RWPE2 (cell line): ENCODE results near the gene TULP4.

Experiments used
- ATAC-seq: fragments of 200-7000 bp; cut with Tn5 transposase; 3 replicates; pipeline ENCODE4 v1.9.1; 2021; ENCODE audit warnings: low read depth
- DNase-seq: peaks from one replicate; pipeline ENCODE4 v3.0.0-alpha.2; 2020; ENCODE audit warnings: low spot score
- H3K27ac ChIP-seq: fragments of 450-650 bp; 2 replicates; pipeline ENCODE4 v1.5.1; 2017; ENCODE audit warnings: mild to moderate bottlenecking; ENCODE audit not compliant: poor library complexity, severe bottlenecking
- H3K27me3 ChIP-seq: fragments of 250-450 bp; sonication (Bioruptor Pico); 2 replicates; pipeline ENCODE4 v1.5.1; 2021; ENCODE audit warnings: mild to moderate bottlenecking, moderate library complexity; ENCODE audit not compliant: insufficient read depth, poor library complexity, severe bottlenecking
- H3K36me3 ChIP-seq: fragments of 250-450 bp; sonication (Bioruptor Pico); 2 replicates; pipeline ENCODE4 v1.5.1; 2020; ENCODE audit warnings: low read depth, mild to moderate bottlenecking, moderate library complexity
- H3K4me1 ChIP-seq: fragments of 250-450 bp; sonication (Bioruptor Pico); 2 replicates; pipeline ENCODE4 v1.5.1; 2021; ENCODE audit warnings: mild to moderate bottlenecking, moderate library complexity; ENCODE audit not compliant: insufficient read depth, poor library complexity, severe bottlenecking
- H3K4me3 ChIP-seq: fragments of 250-450 bp; sonication (Bioruptor Pico); 2 replicates; pipeline ENCODE4 v1.5.1; 2021; ENCODE audit warnings: mild to moderate bottlenecking, moderate library complexity; ENCODE audit not compliant: severe bottlenecking
- H3K9me3 ChIP-seq: fragments of 250-450 bp; sonication (Bioruptor Pico); 2 replicates; pipeline ENCODE4 v1.5.1; 2021; ENCODE audit warnings: mild to moderate bottlenecking, moderate library complexity; ENCODE audit not compliant: severe bottlenecking
- CTCF ChIP-seq: fragments of 450-650 bp; IDR thresholded peaks from one replicate; pipeline ENCODE4 v1.5.1; 2017; ENCODE audit warnings: mild to moderate bottlenecking, moderate library complexity; ENCODE audit not compliant: poor library complexity, severe bottlenecking

The TULP4 gene

GRCh38 chr6:158405933-158406332, 93.7 kb downstream of the TULP4 start:
- peaks cover 35% of the 10 kb centered on the region for H3K4me1 ChIP-seq
- DNase-seq: no peak
- no peaks in the 10 kb centered on the region for H3K36me3 ChIP-seq
- H3K27me3 ChIP-seq: no peaks in the 10 kb centered on the region
- TF ChIP-seq CTCF: no peak
- H3K27ac ChIP-seq: peak overlapping the region; percentile 8
- ATAC-seq: no peak
- no peak overlapping the region for H3K4me3 ChIP-seq
- no peaks in the 10 kb centered on the region for H3K9me3 ChIP-seq

GRCh38 chr6:158406736-158407135, 94.5 kb downstream of the TULP4 start:
- Histone ChIP-seq H3K4me1 (peaks cover 42% of the 10 kb centered on the region), H3K27me3 (no peaks in the 10 kb centered on the region), H3K27ac (no peak overlapping the region), H3K4me3 (no peak overlapping the region), H3K36me3 (no peaks in the 10 kb centered on the region), H3K9me3 (no peaks in the 10 kb centered on the region)
- no peak for ATAC-seq
- TF ChIP-seq CTCF: no peak
- no peak for DNase-seq

GRCh38 chr6:158408013-158408412, 95.7 kb downstream of the TULP4 start:
- Histone ChIP-seq H3K9me3 (no peaks in the 10 kb centered on the region), H3K4me3 (no peak overlapping the region), H3K4me1 (peaks cover 52% of the 10 kb centered on the region), H3K36me3 (peaks cover 6% of the 10 kb centered on the region), H3K27ac (no peak overlapping the region), H3K27me3 (no peaks in the 10 kb centered on the region)
- TF ChIP-seq CTCF: no peak
- DNase-seq (no peak), ATAC-seq (no peak)

- peaks cover 12% of the 10 kb centered on the region for H3K36me3 ChIP-seq
- no peak for DNase-seq
- H3K9me3 ChIP-seq: no peaks in the 10 kb centered on the region
- no peaks in the 10 kb centered on the region for H3K27me3 ChIP-seq
- TF ChIP-seq CTCF: no peak
- peaks cover 49% of the 10 kb centered on the region for H3K4me1 ChIP-seq
- H3K27ac ChIP-seq: peak overlapping the region; percentile 83
- ATAC-seq: no peak
- H3K4me3 ChIP-seq: no peak overlapping the region
Observed at GRCh38 chr6:158408552-158409130, 96.4 kb downstream of the TULP4 start.

GRCh38 chr6:158409451-158409850, 97.2 kb downstream of the TULP4 start:
- H3K4me1 ChIP-seq: peaks cover 48% of the 10 kb centered on the region
- no peak for ATAC-seq
- TF ChIP-seq CTCF: no peak

More at GRCh38 chr6:158409451-158409850, 97.2 kb downstream of the TULP4 start:
- Histone ChIP-seq H3K36me3 (peaks cover 16% of the 10 kb centered on the region), H3K27me3 (no peaks in the 10 kb centered on the region), H3K27ac (peak overlapping the region; percentile 83), H3K4me3 (no peak overlapping the region), H3K9me3 (no peaks in the 10 kb centered on the region)
- no peak for DNase-seq
